GM18907 (cell line): ENCODE results near the gene TDRD9.
"Not testable (repeated sequence)": the region's sequence is repeated elsewhere in the genome, so short reads cannot be mapped to it uniquely, and the experiment has no call there.

Experiments
- ATAC-seq: cut with Tn5 transposase; IDR thresholded peaks from one replicate; pipeline ENCODE4 v1.9.1; 2021; ENCODE audit warnings: mild to moderate bottlenecking, moderate library complexity; ENCODE audit not compliant: unreplicated experiment

TDRD9 gene

DNA sequence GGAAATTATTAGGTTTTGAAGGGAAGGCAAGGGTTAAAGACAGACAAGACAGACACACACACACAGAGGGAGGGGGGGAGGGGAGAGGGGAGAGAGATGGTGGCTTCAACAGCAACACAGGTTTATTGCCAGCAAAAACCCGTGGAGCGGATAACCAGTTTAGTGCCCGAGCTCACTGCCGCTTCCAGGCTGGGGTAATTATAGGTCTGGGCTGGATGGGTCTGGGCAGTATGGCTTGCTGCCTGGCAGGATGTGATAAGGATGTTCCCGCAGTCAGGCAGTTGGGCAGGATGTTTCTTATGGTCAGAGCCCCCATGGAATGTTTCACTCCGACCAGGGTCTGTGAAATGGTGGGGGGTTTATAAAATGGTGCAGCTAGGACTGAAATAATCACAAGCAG is 4.4 kb upstream of the TDRD9 start:
- ATAC-seq = no peak

DNA sequence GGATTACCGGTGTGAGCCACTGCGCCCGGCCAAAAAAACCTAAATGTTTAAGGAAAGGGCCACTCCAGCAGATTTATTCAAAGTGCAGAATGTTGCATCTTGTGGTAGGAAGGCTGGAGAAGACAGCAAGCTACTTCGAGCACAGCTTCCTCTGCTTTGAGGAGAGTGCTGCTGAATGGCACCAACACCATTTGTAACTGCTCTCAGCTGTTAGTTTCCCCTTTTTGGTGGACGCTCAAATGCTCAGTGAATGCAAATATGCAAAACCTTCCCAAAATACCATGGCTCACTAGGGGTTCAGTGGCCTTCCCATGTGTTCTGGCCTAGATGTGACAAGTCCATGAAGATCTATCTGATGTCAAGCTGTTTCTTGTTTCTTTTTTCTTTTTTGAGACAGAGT is 2.9 kb upstream of the TDRD9 start:
- ATAC-seq = no peak

DNA sequence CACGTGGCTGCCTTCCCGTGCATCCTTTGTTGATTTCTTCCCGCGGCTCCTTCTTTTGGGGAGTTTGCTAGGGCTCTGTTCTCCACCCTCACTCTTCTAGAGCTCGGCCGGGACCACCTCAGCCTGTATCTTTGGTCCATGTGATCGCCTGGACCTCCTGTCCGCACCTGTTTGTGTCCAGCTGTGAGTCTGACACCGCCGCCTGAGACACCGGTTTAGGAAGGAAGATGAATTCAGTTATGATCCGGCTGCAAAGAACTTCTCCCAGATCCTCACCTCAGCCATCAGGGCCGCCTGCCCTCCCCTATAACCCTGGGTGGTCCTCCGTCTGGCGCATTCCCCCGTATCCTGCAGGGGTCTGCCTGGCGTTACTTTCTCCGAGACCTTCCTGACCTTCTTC is 690 bp upstream of the TDRD9 start:
- ATAC-seq = no peak

DNA sequence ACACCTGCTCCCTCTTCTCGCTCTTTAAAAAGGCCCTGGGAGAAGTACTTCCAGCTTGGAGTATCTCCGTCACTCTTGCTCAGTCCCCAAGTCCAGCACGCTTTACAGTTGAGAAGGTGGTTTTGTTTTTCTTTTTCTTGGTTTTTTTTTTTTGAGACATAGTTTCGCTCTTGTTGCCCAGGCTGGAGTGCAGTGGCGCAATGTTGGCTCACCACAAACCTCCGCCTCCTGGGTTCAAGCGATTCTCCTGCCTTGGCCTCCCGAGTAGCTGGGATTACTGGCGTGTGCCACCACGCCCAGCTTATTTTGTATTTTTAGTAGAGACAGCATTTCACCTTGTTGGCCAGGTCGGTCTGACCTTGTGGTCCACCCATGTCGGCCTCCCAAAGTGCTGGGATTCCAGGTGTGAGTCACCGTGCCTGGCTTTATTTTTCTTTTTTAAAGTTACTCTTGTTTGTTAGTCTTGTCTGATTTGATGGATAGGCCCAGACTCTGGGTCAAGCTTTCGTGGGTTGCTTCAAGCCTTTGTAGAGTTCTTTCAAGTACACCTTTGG is 1.9 kb downstream of the TDRD9 start:
- ATAC-seq = no peak

DNA sequence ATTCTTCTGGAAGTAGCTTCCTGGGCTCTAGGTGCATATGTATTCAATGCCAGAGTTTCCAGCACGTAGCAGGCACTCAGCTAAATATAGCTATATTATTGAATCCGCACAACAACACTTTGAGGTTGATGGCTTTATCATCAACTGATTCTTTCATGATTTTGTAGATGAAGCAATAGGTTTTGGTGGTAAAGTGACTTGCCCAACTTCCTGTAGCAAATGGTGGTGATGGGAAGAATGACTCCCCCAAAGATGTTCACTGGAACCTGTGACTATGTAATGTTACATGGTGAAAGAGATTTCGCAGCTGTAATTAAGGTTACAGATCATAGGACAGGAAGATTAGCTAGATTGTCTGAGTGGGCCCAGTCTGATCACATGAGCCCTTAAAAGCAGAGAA is 3.2 kb downstream of the TDRD9 start:
- ATAC-seq = no peak

DNA sequence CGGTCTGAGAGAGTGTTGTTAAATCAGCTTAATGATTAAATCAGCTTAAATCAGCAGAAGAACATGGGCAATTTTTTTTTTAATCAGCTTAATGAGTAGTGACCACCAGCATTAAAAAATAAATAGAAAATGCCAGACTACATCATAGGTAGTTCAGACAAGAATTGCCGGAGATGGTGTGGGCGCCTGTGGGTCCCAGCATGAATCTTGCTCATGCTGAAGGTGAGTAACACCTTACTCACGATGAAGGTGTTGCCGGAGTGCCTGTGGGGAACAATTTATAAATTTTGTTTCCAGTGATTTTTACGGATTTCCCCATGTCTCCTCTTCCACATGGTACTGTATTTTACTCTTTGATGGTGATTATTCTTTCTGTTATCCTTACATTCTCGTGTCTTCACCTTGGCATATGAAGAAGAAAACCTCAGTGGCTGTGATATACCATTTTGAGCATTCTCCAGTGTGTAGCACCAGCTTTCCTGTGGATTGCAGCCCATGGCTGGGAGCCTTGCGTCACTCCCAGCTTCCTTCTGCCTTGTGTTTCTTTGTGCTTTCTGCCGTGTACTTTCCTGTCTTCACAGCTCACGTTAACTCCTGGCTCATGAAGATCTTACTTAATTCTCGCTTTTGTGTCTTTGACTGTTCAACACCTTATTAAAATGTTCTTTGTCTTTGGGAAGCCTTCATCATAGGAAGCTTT is 4.7 kb downstream of the TDRD9 start:
- no peak for ATAC-seq

DNA sequence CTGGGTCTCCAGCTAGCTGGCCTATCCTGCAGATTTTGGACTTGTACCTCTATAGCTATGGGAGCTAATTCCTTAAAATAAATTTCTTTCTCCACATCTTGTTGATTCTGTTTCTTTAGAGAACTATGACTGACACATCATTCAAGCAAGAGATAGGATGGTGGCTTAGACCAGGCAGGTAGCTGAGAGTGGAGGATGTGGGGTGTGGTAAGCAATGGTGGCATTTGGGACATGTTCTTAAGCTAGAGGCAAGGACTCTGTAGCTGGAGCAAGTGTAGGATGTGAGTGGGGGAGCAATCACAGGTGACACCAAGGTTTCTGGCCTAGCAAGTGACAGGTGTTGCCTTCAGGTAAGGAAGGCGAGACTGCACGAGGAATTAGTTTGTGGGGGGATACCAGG is 6.8 kb downstream of the TDRD9 start:
- ATAC-seq = no peak

DNA sequence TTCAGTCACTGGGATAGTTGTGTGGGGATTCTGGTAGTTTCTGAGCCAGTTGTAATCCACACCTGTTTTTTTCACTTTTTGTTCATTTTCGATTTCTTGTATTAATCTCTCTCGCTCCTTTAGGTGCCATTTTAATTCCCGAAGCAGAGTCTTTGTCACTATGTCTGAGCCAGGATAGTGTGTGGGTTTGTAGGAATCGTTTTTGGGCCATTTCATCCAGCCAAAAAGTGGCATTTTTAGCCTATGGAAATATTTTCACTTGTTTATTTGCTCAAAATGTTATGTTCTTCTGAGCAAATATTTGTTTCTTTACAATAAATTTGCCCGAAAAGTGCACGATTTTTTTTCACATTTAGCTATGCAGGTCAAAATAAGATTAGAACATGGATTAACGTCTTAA is 13.2 kb downstream of the TDRD9 start:
- no peak for ATAC-seq

DNA sequence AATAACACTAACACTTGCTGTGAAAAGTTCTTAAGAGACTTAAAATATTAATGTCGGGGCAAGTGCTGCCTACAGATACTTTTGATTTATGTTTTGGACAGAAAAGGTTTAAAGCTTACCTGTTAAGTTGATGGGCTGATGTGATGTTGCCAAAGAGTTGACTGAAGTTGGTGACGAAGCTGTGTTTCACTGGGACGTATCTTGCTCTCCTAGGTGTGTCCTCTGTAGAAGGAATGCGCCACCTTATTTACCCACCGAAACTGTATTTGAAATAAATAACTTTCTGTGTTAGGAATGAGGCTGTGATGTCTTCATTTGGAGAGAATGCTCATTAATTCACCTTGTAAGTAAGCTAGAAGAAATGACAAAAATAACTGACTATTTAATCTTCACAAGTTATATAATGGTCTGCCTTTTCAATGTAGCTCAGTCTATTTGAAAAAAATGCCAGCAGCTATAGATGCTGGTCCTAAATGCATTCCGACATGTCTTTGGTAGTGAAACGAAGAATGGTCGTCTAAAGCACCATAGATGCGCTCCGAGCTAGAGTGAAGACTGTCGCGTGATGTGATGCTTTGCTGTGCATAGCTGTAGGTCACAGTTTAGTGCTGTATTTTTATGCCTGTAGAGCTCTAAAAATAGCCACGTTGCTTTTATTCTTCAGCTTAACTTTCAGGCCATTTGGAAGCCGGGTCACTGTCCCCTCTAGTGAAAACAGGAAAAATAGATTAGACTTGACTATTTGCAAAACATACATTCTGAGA is 13.9 kb downstream of the TDRD9 start, which contains the start of gene RD3L:
Gene RD3L (minus strand): TSS at position 557 of the 764 bp plus-strand sequence. CDS start 834 bp downstream, outside the sequence.
- ATAC-seq = no peak

DNA sequence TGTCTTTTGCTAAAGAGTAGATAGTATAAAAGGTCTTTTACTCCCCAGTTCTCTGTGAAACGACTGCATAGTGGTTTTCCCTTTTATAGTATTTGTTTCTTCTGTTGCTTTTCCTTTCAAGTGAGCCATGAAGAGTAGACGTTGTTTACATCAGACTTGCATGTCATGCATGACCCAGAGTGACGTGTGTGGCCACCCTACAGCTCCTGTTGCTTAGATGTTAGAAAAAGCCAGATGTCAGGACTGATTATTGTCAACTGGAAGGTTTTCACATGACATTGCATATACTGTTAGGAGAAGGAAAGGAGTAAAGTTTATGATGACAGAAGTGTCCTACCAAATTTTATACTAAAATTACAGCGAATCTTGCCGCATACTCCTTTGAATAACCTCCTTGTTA is 15.4 kb downstream of the TDRD9 start:
- no peak for ATAC-seq

DNA sequence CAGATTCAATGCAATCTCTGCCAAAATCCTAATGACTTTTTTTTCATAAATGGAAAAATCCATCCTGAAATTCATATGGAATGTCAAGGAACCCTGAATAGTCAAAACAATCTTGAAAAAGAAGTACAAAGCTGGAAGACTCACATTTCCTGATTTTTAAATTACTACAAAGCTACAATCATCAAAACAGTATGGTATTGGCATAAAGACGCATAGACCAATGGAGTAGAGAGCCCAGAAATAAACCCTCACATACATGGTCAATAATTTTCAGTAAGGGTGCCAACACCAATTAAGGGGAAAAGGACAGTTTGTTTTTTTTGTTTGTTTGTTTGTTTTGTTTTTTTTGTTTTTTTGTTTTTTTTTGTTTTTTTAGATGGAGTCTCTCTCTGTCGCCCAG is 18.7 kb downstream of the TDRD9 start:
- no peak for ATAC-seq

DNA sequence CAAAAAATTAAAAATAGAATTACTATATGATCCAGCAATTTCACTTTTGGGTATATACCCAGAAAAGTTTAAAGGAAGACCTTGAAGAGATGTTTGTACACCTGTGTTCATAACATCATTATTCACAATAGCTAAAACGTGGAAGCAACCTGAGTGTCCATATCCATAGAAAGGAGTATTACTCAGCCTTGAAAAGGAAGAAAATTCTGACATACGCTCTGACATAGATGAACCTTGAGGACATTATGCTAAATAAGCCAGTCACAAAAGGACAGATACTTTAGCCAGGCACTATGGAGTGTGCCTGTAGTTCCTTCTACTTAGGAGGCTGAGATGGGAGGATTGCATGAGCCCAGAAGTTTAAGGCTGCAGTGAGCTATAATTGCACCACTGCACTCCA is 20.2 kb downstream of the TDRD9 start:
- no peak for ATAC-seq

DNA sequence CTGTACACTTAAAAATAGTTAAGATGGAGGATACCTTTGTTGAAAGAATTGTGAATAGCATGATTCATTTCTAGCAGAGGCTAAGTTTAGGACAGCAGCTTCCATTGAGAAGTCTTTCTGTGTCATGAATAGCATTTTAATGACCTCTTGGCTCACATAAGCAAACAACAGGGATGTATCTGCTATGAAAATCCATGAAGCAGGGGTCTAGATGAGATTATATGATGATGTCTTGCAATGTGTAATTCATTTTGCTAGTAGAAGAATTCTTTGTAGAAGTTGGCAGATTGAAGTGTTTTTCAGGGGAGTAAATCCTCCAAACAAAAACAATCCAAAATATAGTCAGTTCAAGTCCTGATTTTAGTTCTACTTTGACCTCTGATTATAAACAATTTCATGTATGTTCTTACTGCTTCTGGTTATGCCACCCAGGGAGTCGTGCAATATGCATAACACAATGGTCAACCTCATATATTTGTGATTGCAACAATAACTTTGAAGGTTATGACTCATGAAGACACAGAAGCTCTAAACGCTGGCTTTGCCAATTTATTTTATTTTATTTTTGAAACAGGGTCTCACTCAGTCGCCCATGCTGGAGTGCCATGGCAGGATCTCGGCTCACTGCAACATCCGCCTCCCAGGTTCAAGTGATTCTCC is 21.0 kb downstream of the TDRD9 start:
- ATAC-seq = no peak

DNA sequence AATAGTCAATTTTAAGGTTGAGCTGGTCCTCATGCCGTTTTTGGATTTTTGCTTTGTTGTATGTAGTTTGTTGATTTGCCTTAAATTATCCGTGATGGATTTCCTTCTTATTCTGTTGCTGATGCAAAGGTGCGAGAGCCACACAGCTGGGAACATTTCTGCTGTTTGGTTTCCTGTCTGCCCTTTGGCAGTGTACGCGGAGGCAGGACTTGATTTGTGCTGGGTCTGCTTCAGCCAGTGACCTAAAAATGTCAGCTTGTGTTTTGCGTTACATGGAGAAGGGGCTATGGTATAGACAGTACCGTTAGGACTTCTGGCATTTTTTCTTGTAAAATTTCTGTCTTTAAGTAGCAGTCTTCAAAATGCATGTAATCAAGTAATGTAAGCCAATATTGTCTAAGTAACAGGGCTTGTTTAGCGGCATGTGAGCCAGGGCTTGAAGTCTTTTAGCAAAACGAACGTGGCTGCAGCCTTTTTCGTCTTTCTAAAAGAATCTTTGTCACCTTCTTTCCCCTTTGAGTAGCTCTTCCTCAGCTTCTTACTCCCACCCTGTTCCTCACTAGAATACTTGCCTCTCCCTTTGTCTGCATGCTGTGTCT is 32.3 kb downstream of the TDRD9 start:
- ATAC-seq = no peak

DNA sequence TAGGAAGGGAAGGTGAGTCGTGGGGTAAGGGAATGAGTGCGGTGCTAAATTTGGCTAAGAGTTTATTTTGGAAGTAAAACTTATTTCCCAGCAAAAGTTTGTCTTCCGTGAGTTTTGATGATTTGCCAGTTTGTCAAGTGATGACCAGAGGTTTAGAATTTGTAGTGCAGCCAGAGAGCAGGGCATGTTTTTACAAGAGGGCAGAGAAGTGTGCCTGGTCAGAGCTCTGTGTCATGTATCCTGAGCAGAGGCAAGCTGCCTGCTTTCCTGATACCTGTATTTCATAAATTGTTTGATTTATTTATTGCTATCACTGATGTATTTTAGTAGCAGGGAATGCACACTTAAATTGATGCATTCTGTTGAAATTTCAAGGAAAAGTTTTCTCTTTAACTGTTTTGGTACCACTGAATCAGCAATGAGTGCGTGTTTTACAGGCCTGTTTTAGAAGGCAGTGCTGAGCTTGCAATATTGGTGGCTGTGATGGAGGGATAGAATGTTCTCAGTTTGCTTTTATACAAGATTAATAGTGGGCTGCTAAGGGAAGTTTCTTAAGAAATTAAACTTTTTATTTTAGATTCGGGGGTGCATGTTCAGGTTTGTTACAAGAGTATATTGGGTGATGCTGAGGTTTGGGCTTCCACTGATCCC is 33.8 kb downstream of the TDRD9 start:
- no peak for ATAC-seq

DNA sequence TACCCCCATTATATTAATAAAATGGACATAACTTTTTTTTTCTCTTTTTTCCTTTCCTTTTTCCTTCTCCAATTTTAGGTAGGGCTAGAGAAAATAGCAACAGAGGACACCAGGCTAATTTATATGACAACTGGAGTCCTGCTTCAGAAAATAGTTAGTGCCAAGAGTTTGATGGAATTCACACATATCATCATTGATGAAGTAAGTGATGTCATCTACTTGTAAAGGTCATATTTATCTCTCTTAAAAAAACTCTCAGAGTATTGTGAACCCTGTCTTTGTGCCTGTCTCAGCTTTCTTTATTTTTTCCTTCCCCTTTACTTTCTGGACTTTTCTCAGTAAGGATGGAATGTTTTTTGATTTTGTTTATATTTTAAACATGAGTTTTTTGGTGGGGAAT is 38.4 kb downstream of the TDRD9 start:
- no peak for ATAC-seq

DNA sequence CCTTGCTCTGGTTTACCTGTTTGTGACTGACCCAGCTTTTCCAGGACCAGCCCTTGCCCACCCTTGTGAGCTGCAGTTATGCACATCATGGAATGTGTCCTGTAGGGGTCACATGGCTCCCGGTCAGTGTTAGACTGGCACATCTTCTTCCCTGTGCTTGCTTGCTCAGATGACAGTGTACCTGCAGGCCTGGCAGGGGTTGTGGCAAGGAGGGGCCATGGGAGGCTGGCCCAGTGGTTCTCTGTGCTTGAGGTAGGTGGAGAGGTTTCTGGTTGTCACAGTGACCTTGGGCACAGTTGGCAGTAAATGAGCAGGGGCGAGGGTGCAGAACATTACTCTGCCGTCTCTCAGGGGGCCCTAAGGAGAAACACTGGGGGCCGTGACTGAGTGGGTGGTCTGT is 41.7 kb downstream of the TDRD9 start:
- no peak for ATAC-seq

DNA sequence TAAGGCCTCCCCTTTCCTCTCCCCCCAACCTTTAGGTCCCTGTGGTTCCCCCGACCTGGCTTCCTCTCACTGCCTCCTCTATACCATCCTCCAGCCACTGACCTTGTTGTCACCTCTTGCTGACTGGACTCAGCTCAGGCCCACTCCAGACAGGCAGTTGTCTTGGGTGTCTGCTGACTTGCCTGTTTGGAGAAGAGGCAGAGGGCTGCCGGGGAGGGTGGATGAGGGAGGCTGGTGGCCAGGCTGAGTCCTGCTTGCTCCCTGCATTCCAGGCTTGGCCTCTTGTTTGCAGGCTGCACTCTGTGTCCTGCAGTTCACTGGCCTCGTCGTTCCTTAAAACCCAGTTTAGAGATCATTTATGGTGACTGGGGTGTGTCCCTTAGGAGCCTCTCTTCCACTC is 45.1 kb downstream of the TDRD9 start:
- no peak for ATAC-seq

DNA sequence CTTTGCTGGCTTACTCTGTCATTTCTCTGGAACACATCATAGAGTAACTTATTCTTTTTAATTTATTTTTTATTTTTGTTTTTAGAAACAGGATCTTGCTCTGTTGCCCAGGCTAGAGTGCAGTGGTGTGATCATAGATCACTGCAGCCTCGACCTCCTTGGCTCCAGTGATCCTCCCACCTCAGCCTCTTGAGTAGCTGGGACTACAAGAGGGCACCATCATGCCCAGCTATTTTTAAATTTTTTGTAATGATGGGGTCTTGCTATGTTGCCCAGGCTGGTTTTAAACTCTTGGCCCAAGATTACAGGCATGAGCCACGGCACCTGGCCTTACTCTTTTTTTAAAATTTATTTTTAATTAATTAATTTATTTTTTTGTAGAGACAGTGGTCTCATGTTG is 46.3 kb downstream of the TDRD9 start:
- ATAC-seq = no peak

DNA sequence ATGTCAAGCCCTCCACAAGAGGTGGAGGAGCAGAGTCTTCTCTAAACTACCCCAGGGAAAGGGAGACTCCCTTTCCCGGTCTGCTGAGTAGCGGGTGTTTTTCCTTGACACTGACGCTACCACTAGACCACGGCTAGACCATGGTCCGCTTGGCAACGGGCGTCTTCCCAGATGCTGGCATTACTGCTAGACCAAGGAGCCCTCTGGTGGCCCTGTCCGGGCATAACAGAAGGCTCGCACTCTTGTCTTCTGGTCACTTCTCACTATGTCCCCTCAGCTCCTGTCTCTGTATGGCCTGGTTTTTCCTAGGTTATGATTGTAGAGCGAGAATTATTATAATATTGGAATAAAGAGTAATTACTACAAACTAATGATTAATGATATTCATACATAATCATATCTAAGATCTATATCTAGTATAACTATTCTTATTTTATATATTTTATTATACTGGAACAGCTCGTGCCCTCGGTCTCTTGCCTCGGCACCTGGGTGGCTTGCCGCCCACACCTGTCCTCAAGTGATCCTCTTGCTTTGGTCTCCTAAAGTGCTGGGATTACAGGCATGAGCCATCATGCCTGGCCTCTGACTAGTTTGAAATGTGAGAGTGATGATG is 52.5 kb downstream of the TDRD9 start:
- ATAC-seq = not testable (repeated sequence)
